Cardiac septum (tissue), 1 donor: ENCODE data around the gene ZSWIM6. TPM values are rescaled to one million over a fixed set of nuclear protein-coding genes. Genes with fewer than 3 reads are reported as not detected.

Source experiments
- DNase-seq: peaks from one replicate; pipeline ENCODE4 v3.0.0-alpha.2; 2020; ENCODE audit warnings: low spot score
- intact Hi-C: fragments of 100-400 bp; cut with DNase I; formaldehyde crosslinking; loops from one replicate; pipeline ENCODE4 v1.14.0; 2022
- long read RNA-seq: library from polyadenylated mRNA; unstranded; transcript quantifications from one replicate; pipeline ENCODE4 v2.0.0, GENCODE V29; 2021
- total RNA-seq: library from RNA; stranded (reverse); fragmentation: NEBNext Ultra II Directional; extraction: Animal tissue kit (Norgen Biotek cat#: 25700); gene quantifications from one replicate; pipeline ENCODE4 v1.2.1, GENCODE V29; 2021
- donor health status: DM: no; HTN: no; CAD: no.

ZSWIM6 gene
- 6.7 TPM for total RNA-seq
- long read RNA-seq, full-length matches to known transcripts = 1 of 6 reads
- long read RNA-seq, partial matches to known transcripts = 1 of 6 reads
- long read RNA-seq, other reads (novel, unspliced or antisense) = 4 of 6 reads

DNA sequence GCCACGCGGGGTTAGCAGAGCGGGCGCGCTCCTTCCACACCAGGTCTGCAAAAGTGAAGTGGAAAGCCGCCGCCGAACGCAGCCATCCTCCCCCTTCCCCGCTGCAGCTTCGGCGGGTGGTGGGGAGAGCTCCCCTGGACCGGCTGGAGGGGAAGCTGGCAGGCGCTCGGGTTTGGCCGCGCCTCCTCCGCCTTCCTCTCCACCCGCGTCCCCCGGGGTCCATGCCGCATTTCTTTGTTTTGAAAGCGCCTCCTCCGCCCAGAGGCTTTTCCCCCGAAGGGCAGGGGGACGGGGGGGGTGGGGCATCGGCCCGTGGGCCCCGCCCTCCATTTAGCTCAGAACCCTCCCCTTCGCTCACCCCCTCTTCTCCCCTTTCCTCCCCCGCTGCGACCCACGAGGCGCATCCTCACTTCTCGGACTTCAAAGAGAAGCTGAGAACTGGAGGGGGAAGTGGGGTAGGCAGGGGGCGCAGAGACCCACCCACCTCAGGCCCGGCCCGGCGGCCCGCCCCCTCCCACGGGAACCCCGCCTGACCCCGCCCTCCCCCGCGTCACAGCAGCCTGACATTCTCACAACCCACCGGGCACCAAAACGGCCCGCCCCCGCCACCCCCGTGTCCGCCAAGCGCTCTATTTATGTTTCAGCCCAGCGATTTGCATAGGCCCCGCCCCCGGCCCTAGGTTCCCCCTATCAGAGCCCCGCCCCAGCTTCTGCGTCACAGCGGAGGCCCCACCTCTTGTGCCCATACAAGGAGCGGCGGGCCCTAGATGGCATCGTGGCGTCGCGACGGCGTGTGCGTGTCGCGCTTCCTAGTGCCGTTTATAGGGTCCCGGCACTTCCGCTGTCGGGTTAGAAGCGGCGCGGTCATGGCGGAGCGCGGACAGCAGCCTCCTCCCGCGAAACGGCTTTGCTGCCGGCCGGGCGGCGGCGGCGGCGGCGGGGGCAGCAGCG, at the start of gene ZSWIM6:
Gene ZSWIM6 (plus strand): TSS at position 852 of the 951 bp plus-strand sequence. CDS start 15 bp downstream, at position 867.
- intact Hi-C loops = loop anchor here (2.0 to 10.0 kb wide), 6 partner anchors 77 to 384 kb away; partner anchors contain the start of genes ERCC8, NDUFAF2 and SMIM15
- peak; percentile 100 for DNase-seq

DNA sequence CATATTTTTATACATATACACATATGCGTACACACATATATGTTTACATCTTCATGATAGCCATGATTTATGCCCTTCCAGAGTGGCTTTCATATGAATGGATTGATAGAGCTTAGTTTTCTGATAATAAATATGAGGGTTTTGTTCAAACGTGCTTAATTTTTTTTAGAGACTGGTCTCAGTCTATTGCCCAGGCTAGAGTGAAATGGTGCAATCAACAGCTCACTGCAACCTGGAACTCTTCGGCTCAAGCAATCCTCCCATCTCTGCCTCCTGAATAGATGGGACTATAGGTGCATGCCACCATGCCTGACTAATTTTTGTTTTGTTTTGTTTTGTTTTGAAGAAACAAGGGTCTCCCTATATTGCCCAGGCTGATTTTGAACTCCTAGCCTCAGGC, 48.6 kb upstream of the ZSWIM6 start:
- intact Hi-C loops = no loop called here
- no peak for DNase-seq

DNA sequence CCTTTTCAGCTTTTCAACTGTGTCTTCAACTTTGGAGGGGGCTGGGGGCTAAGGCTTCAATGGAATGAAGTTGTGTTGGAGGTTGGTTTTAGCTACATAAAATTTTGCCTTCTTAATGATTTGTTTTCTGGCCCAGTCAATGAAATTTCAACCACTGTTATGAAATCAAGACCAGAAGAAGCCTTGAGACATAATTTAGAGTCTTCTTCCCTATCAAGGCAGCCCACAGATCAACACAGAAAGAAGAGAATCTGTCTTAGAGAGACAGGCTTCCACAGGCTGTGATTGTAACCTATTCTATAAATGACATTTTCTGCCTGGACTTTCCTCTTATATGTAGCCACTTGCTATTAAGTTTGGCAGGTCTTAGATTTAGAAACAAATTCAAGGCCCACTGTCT, 46.5 kb upstream of the ZSWIM6 start:
- intact Hi-C loops = no loop called here

DNA sequence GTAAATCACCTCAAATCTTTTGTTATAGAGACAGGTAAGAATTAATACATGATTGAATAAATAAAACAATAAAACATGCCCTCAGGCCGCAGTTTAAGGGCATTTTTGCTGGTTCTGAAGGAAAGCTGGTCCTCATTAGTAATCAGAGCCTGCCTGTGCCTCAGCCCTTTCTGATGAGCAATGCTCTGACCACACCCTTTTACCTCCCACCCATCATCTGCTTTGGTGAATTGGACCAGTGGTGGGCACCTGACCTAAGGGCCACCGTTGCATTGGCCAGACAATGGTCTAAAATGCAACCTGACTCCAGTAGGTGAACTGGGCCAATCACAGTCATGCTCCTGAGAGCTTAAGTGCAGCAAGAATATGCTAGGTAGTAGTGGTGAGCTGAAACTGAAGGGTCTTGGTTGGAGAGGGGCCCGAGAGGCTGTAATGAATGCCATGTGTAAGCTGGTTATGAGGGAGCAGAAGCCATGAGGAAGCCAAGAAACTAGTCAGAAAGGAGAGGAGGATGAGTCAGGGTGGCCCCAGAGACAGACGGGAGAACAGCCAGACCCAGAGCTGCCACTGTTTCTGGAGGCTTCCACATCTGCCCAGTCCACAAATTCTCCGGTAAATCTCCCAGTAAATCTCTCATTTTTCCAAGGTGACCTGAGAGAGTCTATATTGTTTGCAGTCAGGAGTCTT, 45.5 kb upstream of the ZSWIM6 start:
- intact Hi-C loops = no loop called here
- DNase-seq = no peak

More for the DNA sequence above, 46.5 kb upstream of the ZSWIM6 start:
- no peak for DNase-seq

DNA sequence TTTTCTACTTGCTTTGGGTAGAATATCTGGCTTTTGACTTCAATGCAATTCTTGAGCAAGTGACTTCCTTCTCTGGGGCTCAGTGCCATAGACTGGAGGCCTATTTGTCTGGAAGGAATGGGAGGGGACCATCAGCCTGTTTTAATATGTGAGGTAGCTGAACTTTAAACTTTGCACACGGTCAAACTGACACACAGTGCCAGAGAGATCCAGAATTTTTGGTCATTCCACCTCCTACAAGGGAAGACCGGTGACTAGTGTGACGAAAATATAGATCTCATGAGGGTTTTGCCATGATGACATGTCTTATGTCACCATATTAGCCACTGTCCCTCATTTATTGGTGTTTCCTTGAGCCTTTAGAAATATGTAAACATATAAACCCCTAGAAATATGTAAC, 44.6 kb upstream of the ZSWIM6 start:
- intact Hi-C loops = no loop called here
- DNase-seq = no peak

DNA sequence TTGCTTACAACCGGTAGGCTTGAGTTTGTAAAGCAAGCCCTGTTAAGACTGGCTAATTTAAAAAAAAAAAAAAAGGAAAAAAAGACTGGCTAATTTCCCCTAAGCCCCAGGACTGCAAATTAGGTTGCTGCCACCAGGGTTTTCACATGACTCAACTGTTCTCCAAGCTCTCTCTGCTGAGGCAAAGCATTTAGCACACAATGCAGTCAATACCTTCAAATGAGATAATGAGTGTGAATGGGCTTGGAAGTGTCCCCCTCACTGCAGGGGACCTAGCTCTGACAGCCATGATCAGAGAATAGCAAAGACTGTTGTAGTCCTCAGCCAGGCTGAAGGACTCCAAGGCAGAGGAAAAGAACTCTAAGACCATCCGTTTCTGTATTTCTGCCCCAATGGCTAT, 42.8 kb upstream of the ZSWIM6 start:
- DNase-seq = no peak
- intact Hi-C loops = no loop called here

DNA sequence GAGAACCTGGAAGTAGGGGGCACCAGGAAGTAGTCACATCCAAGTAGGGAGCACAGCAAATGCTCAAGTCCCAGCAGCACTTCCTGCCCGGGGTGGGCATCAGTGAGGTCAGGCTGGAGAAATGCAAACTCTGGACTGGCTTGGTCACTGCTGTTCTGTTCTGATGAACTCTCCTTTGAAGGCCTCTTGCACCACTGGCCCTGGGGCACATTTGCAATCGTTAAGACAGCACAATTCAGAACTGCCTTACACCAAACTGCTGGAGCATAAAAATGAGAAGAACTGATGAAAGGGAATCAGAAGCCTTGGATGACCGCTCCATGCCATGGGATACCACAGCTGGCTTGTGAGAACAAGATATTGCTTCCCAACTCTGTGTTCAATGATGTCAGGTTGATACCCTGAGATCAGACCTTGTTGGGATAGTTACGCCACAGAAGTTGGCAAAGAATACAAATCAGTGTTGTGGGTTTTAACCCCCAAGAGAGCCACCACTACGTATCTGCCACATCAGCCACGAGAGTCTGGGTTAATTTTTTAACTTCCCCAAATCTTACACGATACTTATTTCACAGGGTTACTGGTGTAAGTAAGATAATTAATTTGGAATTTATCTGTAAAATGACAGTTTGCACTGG, 42.3 kb upstream of the ZSWIM6 start:
- intact Hi-C loops = no loop called here
- no peak for DNase-seq

DNA sequence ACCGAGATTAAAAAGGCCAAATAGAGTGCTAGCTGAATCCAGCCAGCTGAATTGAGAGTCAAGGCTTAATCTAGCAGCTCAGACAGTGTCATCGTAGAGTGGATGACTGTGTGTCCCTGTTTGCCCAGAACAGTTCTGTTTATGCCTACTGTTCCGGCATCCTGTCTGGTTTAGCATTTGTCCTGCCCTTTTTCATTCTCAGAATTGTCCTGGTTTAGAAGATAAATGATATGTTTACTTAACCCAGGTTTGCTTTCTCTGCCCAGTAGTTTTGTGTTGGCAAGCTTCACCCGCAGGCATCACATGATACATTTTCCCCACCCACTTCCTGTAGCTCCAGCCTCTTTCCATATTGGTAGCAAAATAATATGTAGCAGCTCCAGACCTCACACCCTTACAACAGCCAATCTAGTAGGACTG, 41.3 kb upstream of the ZSWIM6 start:
- intact Hi-C loops = no loop called here

DNA sequence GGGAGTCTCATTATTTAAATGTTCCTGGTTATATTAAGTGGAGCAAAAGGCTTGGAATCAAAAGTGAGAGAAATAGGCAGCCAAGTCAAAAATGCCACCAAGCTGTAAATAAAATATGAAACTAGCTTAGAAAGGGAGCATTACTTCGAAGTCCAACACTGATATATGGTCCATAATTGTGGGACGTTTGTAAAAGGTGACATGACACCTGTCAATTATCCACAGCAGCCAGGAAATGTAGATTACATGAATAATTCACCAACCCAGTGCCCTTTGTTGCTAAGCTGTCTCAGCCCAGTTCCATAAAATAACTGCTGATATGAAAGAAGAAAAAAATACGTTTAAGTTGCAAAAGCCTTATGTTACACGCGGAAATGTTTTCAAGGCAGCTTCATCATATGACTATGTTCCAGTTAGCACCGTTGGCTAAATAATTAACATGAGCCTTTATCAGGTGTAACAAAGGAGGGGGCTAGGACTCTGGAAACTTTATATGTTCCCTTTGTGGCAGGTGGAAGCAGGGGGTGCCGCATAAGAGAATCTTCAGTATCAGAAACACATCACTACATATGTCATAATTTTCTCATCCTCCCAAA, 39.9 kb upstream of the ZSWIM6 start:
- no peak for DNase-seq
- intact Hi-C loops = no loop called here

More for the DNA sequence above, 41.3 kb upstream of the ZSWIM6 start:
- DNase-seq = no peak

DNA sequence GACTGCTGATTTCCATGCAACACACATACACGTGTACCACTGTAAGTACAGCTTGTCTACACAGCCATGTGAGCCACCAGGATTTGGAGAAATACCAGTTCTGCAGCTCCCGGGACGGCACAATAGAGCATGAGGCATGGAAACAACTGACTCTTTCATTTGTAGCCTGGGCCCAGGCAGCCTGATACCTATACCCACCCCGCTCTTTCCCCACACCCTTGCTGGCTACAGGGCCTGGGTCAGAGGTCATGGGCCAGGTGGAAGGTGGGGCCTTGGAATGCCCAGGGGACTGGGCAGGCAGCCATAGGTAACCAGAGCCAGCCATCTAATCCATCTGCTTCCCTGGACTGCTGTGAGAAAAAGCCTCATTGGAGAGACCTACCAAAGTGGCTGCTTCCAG, 39.0 kb upstream of the ZSWIM6 start:
- intact Hi-C loops = no loop called here
- no peak for DNase-seq

DNA sequence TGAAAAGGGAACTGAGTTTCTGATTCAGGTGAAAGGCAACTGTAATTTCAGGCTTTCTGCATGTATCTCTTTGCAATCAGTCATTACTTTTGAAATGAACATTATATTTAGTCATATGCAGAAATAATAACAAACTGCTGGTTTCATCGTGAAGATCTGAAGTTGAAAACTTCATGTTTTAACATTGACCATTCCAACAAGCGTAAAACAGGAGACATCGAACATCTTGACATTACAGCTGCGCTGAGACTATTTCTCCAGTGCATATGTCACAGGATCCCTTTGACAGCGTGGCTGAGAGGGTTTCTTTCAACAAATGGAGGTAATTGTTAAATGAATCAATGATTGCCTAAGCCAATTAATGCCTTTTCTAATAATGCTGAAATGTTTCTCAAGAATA, 38.2 kb upstream of the ZSWIM6 start:
- intact Hi-C loops = no loop called here
- no peak for DNase-seq

DNA sequence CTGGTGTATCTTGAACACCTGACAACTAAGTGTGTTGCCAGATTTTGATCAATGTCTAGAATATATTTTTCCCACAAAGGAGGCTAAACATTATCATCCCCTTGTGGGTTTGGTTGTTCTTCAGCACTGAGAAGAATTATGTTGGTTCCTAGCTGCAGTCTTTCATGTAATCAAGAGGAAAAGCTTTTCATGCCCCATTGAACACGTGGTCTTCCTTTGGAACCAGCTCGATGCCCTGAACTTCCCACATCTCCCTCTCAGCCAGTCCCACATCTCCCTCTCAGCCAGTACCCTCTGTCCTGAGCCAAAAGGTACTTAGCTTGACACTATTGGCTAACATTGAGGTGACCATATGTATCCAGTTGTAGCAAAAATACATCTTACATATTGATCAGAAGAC, 36.7 kb upstream of the ZSWIM6 start:
- DNase-seq = no peak
- intact Hi-C loops = no loop called here

DNA sequence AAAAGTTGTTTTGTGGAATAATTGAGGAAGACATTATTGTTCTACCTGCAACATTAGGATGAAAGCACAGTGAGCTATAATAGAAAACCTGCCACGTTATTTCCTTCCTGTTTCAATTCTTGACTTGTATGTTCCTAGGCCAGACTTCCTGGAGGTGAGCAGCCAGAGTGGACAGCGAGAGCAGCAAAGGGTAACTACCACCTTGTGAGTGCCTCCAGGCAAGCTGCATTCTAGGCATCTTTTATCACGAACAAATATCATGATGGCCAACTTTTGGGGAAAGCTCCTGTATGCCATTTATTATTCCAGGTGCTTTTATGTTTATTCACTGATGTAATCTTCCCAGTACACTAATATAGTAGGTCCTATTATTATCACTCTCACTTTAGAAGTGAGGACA, 34.0 kb upstream of the ZSWIM6 start:
- DNase-seq = no peak
- intact Hi-C loops = no loop called here

DNA sequence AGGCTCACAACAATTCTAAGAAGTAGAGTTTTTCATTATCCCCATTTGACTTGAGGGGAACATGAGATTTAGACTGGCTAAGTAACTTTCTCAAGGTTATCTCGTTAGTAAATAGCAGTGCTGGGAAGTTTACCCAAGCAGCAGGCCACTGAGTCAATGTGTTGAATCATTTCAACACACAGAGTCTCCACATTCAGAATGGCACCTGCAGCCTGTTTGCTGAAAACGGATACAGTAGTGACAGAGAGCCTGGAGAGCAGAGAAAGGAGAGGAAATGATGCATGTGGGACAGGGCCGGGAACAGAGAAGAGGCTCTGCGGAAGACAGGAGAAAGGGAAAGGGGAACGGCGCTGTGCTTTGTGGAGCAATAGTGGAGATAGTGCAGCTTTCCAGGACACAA, 33.5 kb upstream of the ZSWIM6 start:
- DNase-seq = no peak
- intact Hi-C loops = no loop called here

DNA sequence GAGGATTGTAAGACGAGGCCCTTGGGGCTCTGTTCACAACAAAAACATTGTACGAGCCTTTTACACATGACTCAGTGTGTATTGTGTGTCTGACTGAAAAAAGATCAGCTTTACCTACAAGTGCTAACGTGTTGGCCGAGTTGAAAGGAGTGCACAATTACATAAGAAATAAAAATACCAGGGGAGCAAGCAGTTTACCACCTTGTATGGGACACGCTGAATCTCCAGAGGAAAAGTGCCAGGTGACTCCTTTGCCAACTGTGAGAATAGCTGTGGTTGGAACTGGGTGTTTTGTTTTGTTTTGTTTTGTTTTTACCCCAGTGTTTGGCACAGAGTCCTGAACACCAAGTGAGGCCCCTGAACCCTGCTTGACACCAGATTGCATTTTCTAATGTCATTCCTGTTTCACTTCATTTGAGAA, 32.8 kb upstream of the ZSWIM6 start:
- DNase-seq = no peak

DNA sequence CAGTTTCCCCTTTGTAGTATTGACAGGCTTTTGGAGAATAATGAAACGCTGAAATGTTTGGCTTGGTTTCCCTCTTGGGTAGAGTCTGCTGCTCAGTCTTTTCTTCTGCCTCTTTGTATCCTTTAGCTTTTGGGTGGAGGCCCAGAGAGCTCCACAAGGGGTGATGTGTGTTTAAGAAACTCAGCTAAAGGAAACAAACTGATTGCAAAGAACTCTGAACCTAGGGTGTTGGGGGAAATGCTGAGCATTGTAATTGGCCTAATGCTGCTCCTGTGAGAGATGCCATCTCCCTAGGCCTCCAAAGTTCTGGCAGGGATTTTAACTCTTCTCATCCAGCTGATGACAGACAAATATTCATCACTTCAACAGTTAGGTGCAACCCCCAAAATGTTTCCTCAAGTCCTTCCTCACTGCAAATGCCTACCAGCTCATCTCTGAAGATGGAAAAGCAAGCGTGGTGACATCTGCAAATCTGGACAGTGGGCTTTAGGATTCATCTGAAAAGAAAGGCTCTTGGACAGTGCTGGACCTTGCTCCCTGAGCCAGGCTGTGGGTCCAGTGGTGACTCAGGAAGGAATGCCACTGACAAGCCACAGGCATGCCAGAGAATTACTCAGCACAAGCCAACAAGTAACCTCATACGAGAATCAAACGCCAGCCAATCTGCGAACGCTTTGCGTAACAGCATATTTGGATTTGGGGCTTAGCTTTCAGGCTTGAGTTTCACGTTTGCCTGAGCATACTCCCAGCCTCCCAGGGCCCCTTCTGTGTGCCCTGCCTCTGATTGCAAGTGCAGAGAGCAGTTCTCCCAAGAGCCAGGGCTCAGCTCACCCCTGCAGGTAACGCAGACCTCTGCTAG, 30.5 kb upstream of the ZSWIM6 start:
- intact Hi-C loops = no loop called here

More for the DNA sequence above, 32.8 kb upstream of the ZSWIM6 start:
- intact Hi-C loops = no loop called here

DNA sequence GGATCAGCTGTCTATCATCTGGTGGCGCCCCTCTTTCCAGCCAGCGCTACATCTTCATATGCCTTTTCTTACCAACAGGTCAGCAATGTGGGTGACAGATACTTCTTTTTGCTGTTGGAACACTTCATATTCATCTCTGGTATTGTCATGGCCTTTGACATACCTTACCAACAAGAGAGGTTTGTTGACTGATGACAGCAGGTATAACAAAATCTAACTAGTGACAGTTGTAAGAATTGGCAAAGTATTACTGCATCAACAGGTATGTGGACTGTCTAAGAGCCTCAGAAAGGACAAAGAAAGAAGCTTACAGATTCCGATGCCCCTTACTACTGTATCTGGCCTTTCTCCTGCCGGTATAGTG, 29.9 kb upstream of the ZSWIM6 start:
- no peak for DNase-seq
- intact Hi-C loops = no loop called here

More for the DNA sequence above, 30.5 kb upstream of the ZSWIM6 start:
- no peak for DNase-seq

DNA sequence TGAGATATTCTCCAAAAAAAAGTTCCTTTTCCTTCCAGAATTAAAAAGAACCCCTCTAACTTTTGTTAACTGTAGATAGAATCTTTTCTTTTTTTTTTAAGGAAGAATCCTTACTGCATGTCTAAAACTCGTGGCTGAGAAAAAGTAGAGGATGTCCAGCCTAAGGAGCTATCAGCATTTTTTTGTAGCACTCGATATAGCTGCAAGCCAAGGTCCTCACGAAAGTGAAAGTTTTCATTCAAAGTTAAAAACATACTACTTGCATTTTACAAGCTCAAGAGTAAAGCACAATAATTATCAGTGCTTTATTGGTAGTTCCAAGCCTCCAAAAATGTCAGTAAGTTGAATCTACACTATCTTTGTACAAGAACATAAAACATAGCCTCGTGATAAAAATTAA, 28.7 kb upstream of the ZSWIM6 start:
- intact Hi-C loops = no loop called here
- DNase-seq = no peak
